GM12878 (cell line): Measurements from ENCODE around the gene CIB4. TPM values are rescaled to one million over a fixed set of nuclear protein-coding genes. Genes with fewer than 3 reads are reported as not detected.

Experiments used
- ATAC-seq: fragments of 200-7000 bp; cut with Tn5 transposase; 3 replicates; pipeline ENCODE4 v1.9.1; 2020; ENCODE audit warnings: mild to moderate bottlenecking, moderate library complexity
- BruUV-seq: library from RNA; stranded (reverse); fragments of 400-500 nt; replicated peaks from 2 replicates; lab custom pipeline; 2021; lab: Mats Ljungman, UMichigan
- CTCF ChIA-PET: fragments of 300-600 bp; sonication (Branson Sonifier 250); formaldehyde crosslinking; extraction: SDS; loops from one replicate; lab custom pipeline; 2021; ENCODE audit warnings: inconsistent platforms; lab: Yijun Ruan, JAX
- POLR2A ChIA-PET: fragments of 350-600 bp; formaldehyde crosslinking; extraction: SDS; loops from one replicate; lab custom pipeline; 2021; ENCODE audit warnings: inconsistent platforms; lab: Charles Lee
- RAD21 ChIA-PET: fragments of 300-600 bp; sonication (Branson Sonifier 250); formaldehyde crosslinking; loops from one replicate; lab custom pipeline; 2023; ENCODE audit warnings: antibody characterized with exemption; ENCODE audit not compliant: unreplicated experiment; lab: Charles Lee
- SMC1A ChIA-PET: fragments of 300-600 bp; sonication (Branson Sonifier 250); formaldehyde crosslinking; loops from one replicate; lab custom pipeline; 2023; ENCODE audit not compliant: unreplicated experiment, uncharacterized antibody; lab: Charles Lee
- DNase-seq: peaks from one replicate; pipeline ENCODE4 v3.0.0-alpha.2; 2011; ENCODE audit warnings: low read depth, low spot score
- FAIRE-seq: peaks from 3 replicates; lab custom pipeline; 2011; peaks lifted over from hg19 to GRCh38; lab: Jason Lieb, UNC
- H2AFZ ChIP-seq: 2 replicates; pipeline ENCODE4 v1.6.0; 2011; ENCODE audit warnings: low read depth, low read length, control low read depth; ENCODE audit not compliant: control insufficient read depth
- H3K27ac ChIP-seq: 2 replicates; pipeline ENCODE4 v1.5.1; 2011; ENCODE audit warnings: control low read depth; ENCODE audit not compliant: control insufficient read depth, insufficient read depth
- H3K27me3 ChIP-seq, 2 experiments: replicated peaks in 1 of 2; 2 replicates each; pipeline versions ENCODE4 v1.6.0 to v1.6.1; 2011; ENCODE audit warnings: low read length in 1 of 2; ENCODE audit not compliant: control insufficient read depth in 2 of 2, insufficient read depth in 2 of 2
- H3K36me3 ChIP-seq, 2 experiments: 2 replicates each; pipeline ENCODE4 v1.5.1; 2011; ENCODE audit warnings: low read length in 1 of 2; ENCODE audit not compliant: control insufficient read depth in 2 of 2, insufficient read depth in 2 of 2
- H3K4me1 ChIP-seq: 2 replicates; pipeline ENCODE4 v1.6.1; 2011; ENCODE audit warnings: mild to moderate bottlenecking, low read length, moderate library complexity, mixed read lengths; ENCODE audit not compliant: control insufficient read depth, insufficient read depth
- H3K4me2 ChIP-seq: 2 replicates; pipeline ENCODE4 v1.6.0; 2011; ENCODE audit warnings: control low read depth; ENCODE audit not compliant: control insufficient read depth, insufficient read depth
- H3K4me3 ChIP-seq: fragments of 200-600 bp; sonication (generic); 2 replicates; pipeline ENCODE4 v1.5.1; 2016
- H3K79me2 ChIP-seq: 2 replicates; pipeline ENCODE4 v1.6.0; 2011; ENCODE audit warnings: low read length; ENCODE audit not compliant: control insufficient read depth, insufficient read depth
- H3K9ac ChIP-seq: 2 replicates; pipeline ENCODE4 v1.8.0; 2011; ENCODE audit warnings: low read length, control low read depth, mixed read lengths; ENCODE audit not compliant: control insufficient read depth, insufficient read depth
- H3K9me3 ChIP-seq: replicated peaks from 3 replicates; pipeline ENCODE4 v1.5.1; 2011; ENCODE audit warnings: mild to moderate bottlenecking, low read length; ENCODE audit not compliant: control insufficient read depth, insufficient read depth
- H4K20me1 ChIP-seq: 2 replicates; pipeline ENCODE4 v1.6.0; 2011; ENCODE audit not compliant: control insufficient read depth, insufficient read depth
- BCL3 ChIP-seq: IDR thresholded peaks from 2 replicates; pipeline ENCODE4 v1.6.1; 2011; ENCODE audit warnings: borderline replicate concordance, low read depth, mild to moderate bottlenecking, moderate library complexity, low read length; ENCODE audit not compliant: insufficient read depth, poor library complexity, severe bottlenecking
- E2F8 ChIP-seq: fragments of 450-650 bp; IDR thresholded peaks from 2 replicates; pipeline ENCODE4 v1.6.1; 2018; ENCODE audit warnings: mild to moderate bottlenecking, low read depth, moderate library complexity; ENCODE audit not compliant: partially characterized antibody
- ETV6 ChIP-seq, 2 experiments: fragments of 450-650 bp in 1 of 2; IDR thresholded peaks in 1 of 2; conservative IDR thresholded peaks in 1 of 2; 2 replicates each; pipeline ENCODE4 v1.6.1; 2014; ENCODE audit warnings: antibody characterized with exemption in 1 of 2, borderline replicate concordance in 1 of 2, low read depth in 1 of 2, mild to moderate bottlenecking in 1 of 2, moderate library complexity in 1 of 2
- GABPA ChIP-seq: IDR thresholded peaks from 2 replicates; pipeline ENCODE4 v1.6.1; 2014; ENCODE audit warnings: antibody characterized with exemption, low read depth, mild to moderate bottlenecking, inconsistent platforms
- HDAC6 ChIP-seq: fragments of 200-600 bp; sonication (generic); IDR thresholded peaks from one replicate; pipeline ENCODE4 v1.8.0; 2017; ENCODE audit warnings: antibody characterized with exemption; ENCODE audit not compliant: unreplicated experiment
- HSF1 ChIP-seq: fragments of 150-350 bp; IDR thresholded peaks from 2 replicates; pipeline ENCODE4 v1.6.1; 2014; ENCODE audit warnings: mild to moderate bottlenecking, low read depth, low read length
- MLLT1 ChIP-seq: fragments of 450-650 bp; IDR thresholded peaks from 2 replicates; pipeline ENCODE4 v1.6.1; 2016; ENCODE audit warnings: mild to moderate bottlenecking
- MXI1 ChIP-seq: fragments of 150-350 bp; IDR thresholded peaks from 2 replicates; pipeline ENCODE4 v1.6.1; 2011; ENCODE audit warnings: low read depth, mild to moderate bottlenecking, inconsistent platforms, low read length, improper control_type of control experiment
- NFXL1 ChIP-seq: fragments of 450-650 bp; IDR thresholded peaks from 2 replicates; pipeline ENCODE4 v1.6.1; 2017; ENCODE audit warnings: antibody characterized with exemption, mild to moderate bottlenecking, borderline replicate concordance
- NR2F1 ChIP-seq: fragments of 450-650 bp; conservative IDR thresholded peaks from 2 replicates; pipeline ENCODE4 v1.6.1; 2017; ENCODE audit warnings: mild to moderate bottlenecking
- PML ChIP-seq: IDR thresholded peaks from 2 replicates; pipeline ENCODE4 v1.6.1; 2012; ENCODE audit warnings: low read length, inconsistent platforms
- POLR2AphosphoS2 ChIP-seq: IDR thresholded peaks from 2 replicates; pipeline ENCODE4 v1.6.1; 2011; ENCODE audit warnings: low read depth, mild to moderate bottlenecking, low read length, improper control_type of control experiment, moderate library complexity
- RFX5 ChIP-seq: IDR thresholded peaks from 2 replicates; pipeline ENCODE4 v1.6.1; 2011; ENCODE audit warnings: low read depth, low read length, improper control_type of control experiment
- SP1 ChIP-seq: IDR thresholded peaks from one replicate; pipeline ENCODE4 v1.6.1; 2011; ENCODE audit warnings: low read depth, low read length
- SRF ChIP-seq, 2 experiments: IDR thresholded peaks; 2 replicates each; pipeline ENCODE4 v1.6.1; 2011; ENCODE audit warnings: low read depth in 2 of 2, low read length in 2 of 2, mild to moderate bottlenecking in 1 of 2, moderate library complexity in 1 of 2
- WGBS: methylation state at CpG from one replicate; pipeline ENCODE4 v1.1.6; 2016; ENCODE audit warnings: low lambda C conversion rate; ENCODE audit not compliant: insufficient replicate concordance, insufficient coverage; ENCODE audit errors: missing lambda C conversion rate; 5-methylcytosine and 5-hydroxymethylcytosine counted together
- in situ Hi-C: fragments of 300-500 bp; cut with MboI; formaldehyde crosslinking; loops from 9 replicates; pipeline ENCODE4 v1.14.3; 2018; ENCODE audit warnings: mixed read lengths
- intact Hi-C: fragments of 100-400 bp; cut with micrococcal nuclease; formaldehyde crosslinking; loops from one replicate; pipeline ENCODE4 v1.14.2; 2022; ENCODE audit not compliant: unreplicated experiment
- polyA plus RNA-seq, 11 experiments: library from polyadenylated mRNA; depleted of rRNA in 4 of 11; unstranded in 6 of 11; stranded (reverse) in 5 of 11; fragments of >200 nt; fragmentation: Nextera tagmentation in 4 of 11; fragmentation: Illumina TruSeq in 1 of 11; extraction: Ambion mirVana in 4 of 11; extraction: Trizol in 1 of 11; gene quantifications; 1 replicate in 1 of 11; 2 replicates in 10 of 11; pipeline versions ENCODE4 v1.2.1 to v1.2.3, GENCODE V29; 2011 to 2016; ENCODE audit warnings: inconsistent platforms in 2 of 11, missing spikeins in 2 of 11, low read depth in 1 of 11
- total RNA-seq, 4 experiments: library from RNA; depleted of rRNA in 3 of 4; stranded (reverse); fragments of >200 nt in 3 of 4; fragmentation: Illumina TruSeq in 1 of 4; extraction: Trizol in 1 of 4; gene quantifications; 2 replicates each; pipeline versions ENCODE4 v1.2.1 to v1.2.3, GENCODE V29; 2013 to 2021

The CIB4 gene
- total and polyA plus RNA-seq, 10 of the 15 experiments (the other 5 are each of a cell fraction or from before 2014, with no cell fraction given): not detected

GRCh38 chr2:26650713-26651469 is 9.7 kb upstream of the CIB4 start:
- no peak overlapping the region for H3K4me2 ChIP-seq
- DNase-seq (no peak), ATAC-seq (no peak), FAIRE-seq (no peak)
- in situ Hi-C loops (no loop called here), intact Hi-C loops (no loop called here)
- POLR2A ChIA-PET: no interaction called here
- CTCF ChIA-PET: no interaction called here
- H3K27me3 ChIP-seq: peaks cover 0 to 3% of the 10 kb centered on the region in 2 experiments; a peak in 1 of 4 replicates
- BruUV-seq: no TSS peak
- no peaks in the 10 kb centered on the region for H3K4me1 ChIP-seq
- H3K9me3 ChIP-seq: no peaks in the 10 kb centered on the region
- H3K9ac ChIP-seq: no peak overlapping the region
- TF ChIP-seq MXI1 (no peak), GABPA (no peak), RFX5 (no peak), NR2F1 (no peak), BCL3 (no peak), HDAC6 (no peak), ETV6 (conservative IDR thresholded peaks at IDR 0.05 in 1 of 2, IDR thresholded peaks at IDR 0.05 in 1 of 2; ENCODE audit: borderline replicate concordance in 1 of 2, low read depth in 1 of 2) (no peak), MLLT1 (no peak), SRF (IDR thresholded peaks at IDR 0.05; ENCODE audit: low read depth in 2 of 2, low read length in 2 of 2) (no peak), HSF1 (no peak), PML (no peak), E2F8 (no peak), SP1 (no peak), POLR2AphosphoS2 (no peak), NFXL1 (no peak)
- no peaks in the 10 kb centered on the region for H3K79me2 ChIP-seq
- RAD21 ChIA-PET: no interaction called here
- WGBS: 21% methylated on average over 12 of the region's 12 CpGs
- H3K4me3 ChIP-seq: no peak overlapping the region
- no peaks in the 10 kb centered on the region for H3K36me3 ChIP-seq
- no peak overlapping the region for H3K27ac ChIP-seq
- H2AFZ ChIP-seq: no peak overlapping the region
- no peaks in the 10 kb centered on the region for H4K20me1 ChIP-seq
- SMC1A ChIA-PET: interaction anchor here (1.1 kb wide), 1 partner anchor 9 kb away, joined by 3 read pairs; no protein-coding TSS in a partner anchor
